GM12875 (cell line): ENCODE data around the gene SMIM45.

Experiments
- H3K4me3 ChIP-seq: one replicate; pipeline ENCODE4 v1.5.1; 2011; ENCODE audit warnings: low read depth, low read length, control low read depth
- CTCF ChIP-seq: IDR thresholded peaks from 2 replicates; pipeline ENCODE4 v1.5.1; 2011; ENCODE audit warnings: low read depth, mild to moderate bottlenecking, control low read depth, inconsistent platforms, low read length, moderate library complexity, borderline replicate concordance; ENCODE audit not compliant: insufficient read depth

SMIM45 gene

GRCh38 chr22:41966607-41967240, 14.8 kb downstream of the SMIM45 start:
- peak; percentile 23; the same call in 1 of the 2 replicates for TF ChIP-seq CTCF

GRCh38 chr22:41968601-41969000, 16.7 kb downstream of the SMIM45 start:
- H3K4me3 ChIP-seq, result no peak overlapping the region
- TF ChIP-seq CTCF, result no peak

More at GRCh38 chr22:41966607-41967240, 14.8 kb downstream of the SMIM45 start:
- H3K4me3 ChIP-seq, result no peak overlapping the region

GRCh38 chr22:41969110-41969646, 17.2 kb downstream of the SMIM45 start, which contains the start of gene SEPTIN3:
TSS of gene SEPTIN3 (plus strand) at chr22:41969443. CDS start at chr22:41971493, 2,050 bp downstream.
- H3K4me3 ChIP-seq, result no peak within 1 kb of the TSS
- no peak for TF ChIP-seq CTCF

GRCh38 chr22:41970601-41971000, 18.7 kb downstream of the SMIM45 start:
- TF ChIP-seq CTCF, result no peak

GRCh38 chr22:41971431-41971830, 19.5 kb downstream of the SMIM45 start:
- TF ChIP-seq CTCF, result no peak
- no peak overlapping the region for H3K4me3 ChIP-seq

More at GRCh38 chr22:41970601-41971000, 18.7 kb downstream of the SMIM45 start:
- H3K4me3 ChIP-seq, result no peak overlapping the region

- no peak overlapping the region for H3K4me3 ChIP-seq
- TF ChIP-seq CTCF, result no peak
Observed at GRCh38 chr22:41974691-41975290, 22.8 kb downstream of the SMIM45 start.
